Tibial nerve (tissue), 4 donors: ENCODE results near the gene MMP14. TPM values are rescaled to one million over a fixed set of nuclear protein-coding genes. Genes with fewer than 3 reads are reported as not detected.

Source experiments
- DNase-seq, 2 donors: peaks; one replicate each; pipeline ENCODE4 v3.0.0-alpha.2; 2019; ENCODE audit warnings: low spot score in 2 of 2
- H3K27ac ChIP-seq, 4 donors: fragments of 200-600 bp; sonication (generic) in 3 of 4; one replicate each; pipeline ENCODE4 v1.5.1; 2017 to 2019; ENCODE audit warnings: mild to moderate bottlenecking in 1 of 4
- H3K27me3 ChIP-seq, 2 donors: fragments of 200-600 bp; sonication (generic) in 1 of 2; one replicate each; pipeline versions ENCODE4 v1.5.1 to v1.6.0; 2017 to 2019
- H3K36me3 ChIP-seq, 3 donors: fragments of 200-600 bp; sonication (generic); one replicate each; pipeline ENCODE4 v1.5.1; 2018 to 2019
- H3K4me1 ChIP-seq, 4 donors: fragments of 200-600 bp; sonication (generic) in 3 of 4; one replicate each; pipeline ENCODE4 v1.5.1; 2017 to 2019
- H3K4me3 ChIP-seq, 4 donors: fragments of 200-600 bp; sonication (generic) in 3 of 4; one replicate each; pipeline ENCODE4 v1.5.1; 2017 to 2019; ENCODE audit warnings: mild to moderate bottlenecking in 1 of 4, moderate library complexity in 1 of 4
- H3K9me3 ChIP-seq, 4 donors: fragments of 200-600 bp; sonication (generic) in 3 of 4; one replicate each; pipeline ENCODE4 v1.5.1; 2017 to 2019
- CTCF ChIP-seq, 5 experiments: fragments of 200-600 bp in 3 of 5; fragments of 450-650 bp in 2 of 5; sonication (generic) in 3 of 5; IDR thresholded peaks; one replicate each; pipeline ENCODE4 v1.5.1; 2016 to 2019; ENCODE audit warnings: antibody characterized with exemption in 5 of 5, mild to moderate bottlenecking in 3 of 5, moderate library complexity in 2 of 5
- EP300 ChIP-seq, 2 donors: sonication (generic); formaldehyde crosslinking; IDR thresholded peaks; one replicate each; pipeline ENCODE4 v1.6.1; 2017; ENCODE audit warnings: antibody characterized with exemption in 2 of 2, mild to moderate bottlenecking in 1 of 2
- POLR2A ChIP-seq, 2 donors: fragments of 450-650 bp; IDR thresholded peaks; one replicate each; pipeline ENCODE4 v1.6.1; 2017; ENCODE audit warnings: antibody characterized with exemption in 2 of 2, mild to moderate bottlenecking in 2 of 2, moderate library complexity in 2 of 2
- WGBS, 2 donors: methylation state at CpG; one replicate each; pipeline ENCODE4 v1.1.5; 2018; 5-methylcytosine and 5-hydroxymethylcytosine counted together
- total RNA-seq, 4 donors: library from RNA; depleted of rRNA; stranded (reverse); fragments of >200 nt; gene quantifications; one replicate each; pipeline ENCODE4 v1.1.0, GENCODE V29; 2016

Gene MMP14
- total RNA-seq, 4 donors from 2014 or later = 101 to 222 (median 145) TPM

GRCh38 chr14:22884076-22884737, 47.8 kb downstream of the MMP14 start:
- H3K4me3 ChIP-seq = no peak overlapping the region
- H3K4me1 ChIP-seq = peaks cover 0 to 47% (median 19%) of the 10 kb centered on the region in 4 donors
- no peak for TF ChIP-seq EP300 (IDR thresholded peaks at IDR 0.05)
- no peak for TF ChIP-seq CTCF (IDR thresholded peaks at IDR 0.05)
- TF ChIP-seq POLR2A (IDR thresholded peaks at IDR 0.05) = no peak
- no peak overlapping the region for H3K27ac ChIP-seq
- 76 to 77% methylated on average over 7 of the region's 7 CpGs for WGBS, 2 donors
- H3K27me3 ChIP-seq = no peaks in the 10 kb centered on the region
- no peak for DNase-seq
- H3K9me3 ChIP-seq = no peaks in the 10 kb centered on the region
- H3K36me3 ChIP-seq = peaks cover 0 to 10% (median 0%) of the 10 kb centered on the region in 3 donors

- no peak for DNase-seq
- 87 to 96% methylated on average over 11 of the region's 11 CpGs for WGBS, 2 donors
- H3K27me3 ChIP-seq = no peaks in the 10 kb centered on the region
Measured at GRCh38 chr14:22884738-22885523, 48.5 kb downstream of the MMP14 start.

DNA sequence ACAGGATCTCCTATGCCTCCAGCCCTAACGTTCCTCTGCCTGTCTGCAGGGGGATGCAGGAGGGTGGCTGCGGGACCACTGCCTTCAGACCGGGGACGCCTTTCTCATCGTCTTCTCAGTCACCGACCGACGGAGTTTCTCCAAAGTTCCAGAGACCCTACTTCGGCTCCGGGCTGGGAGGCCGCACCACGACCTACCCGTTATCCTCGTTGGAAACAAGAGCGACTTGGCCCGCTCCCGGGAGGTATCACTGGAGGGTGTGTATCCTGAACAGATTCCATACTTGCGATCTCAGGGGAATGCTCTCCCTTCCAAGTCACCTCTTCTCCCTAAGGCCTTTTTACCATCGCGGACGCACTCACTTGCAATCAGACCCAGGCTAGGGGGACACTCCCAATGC, 49.6 kb downstream of the MMP14 start:
- WGBS, 2 donors = 92 to 93% methylated on average over 21 of the region's 21 CpGs
- H3K27me3 ChIP-seq = no peaks in the 10 kb centered on the region
- H3K27ac ChIP-seq = peak overlapping the region in 1 of 4 donors; percentile 67

More at GRCh38 chr14:22884738-22885523, 48.5 kb downstream of the MMP14 start:
- H3K4me1 ChIP-seq = peaks cover 0 to 47% (median 19%) of the 10 kb centered on the region in 4 donors
- TF ChIP-seq CTCF (IDR thresholded peaks at IDR 0.05) (no peak), EP300 (IDR thresholded peaks at IDR 0.05) (no peak), POLR2A (IDR thresholded peaks at IDR 0.05) (no peak)
- no peak overlapping the region for H3K27ac ChIP-seq
- H3K4me3 ChIP-seq = no peak overlapping the region
- peaks cover 0 to 2% (median 0%) of the 10 kb centered on the region in 3 donors for H3K36me3 ChIP-seq
- H3K9me3 ChIP-seq = no peaks in the 10 kb centered on the region

DNA sequence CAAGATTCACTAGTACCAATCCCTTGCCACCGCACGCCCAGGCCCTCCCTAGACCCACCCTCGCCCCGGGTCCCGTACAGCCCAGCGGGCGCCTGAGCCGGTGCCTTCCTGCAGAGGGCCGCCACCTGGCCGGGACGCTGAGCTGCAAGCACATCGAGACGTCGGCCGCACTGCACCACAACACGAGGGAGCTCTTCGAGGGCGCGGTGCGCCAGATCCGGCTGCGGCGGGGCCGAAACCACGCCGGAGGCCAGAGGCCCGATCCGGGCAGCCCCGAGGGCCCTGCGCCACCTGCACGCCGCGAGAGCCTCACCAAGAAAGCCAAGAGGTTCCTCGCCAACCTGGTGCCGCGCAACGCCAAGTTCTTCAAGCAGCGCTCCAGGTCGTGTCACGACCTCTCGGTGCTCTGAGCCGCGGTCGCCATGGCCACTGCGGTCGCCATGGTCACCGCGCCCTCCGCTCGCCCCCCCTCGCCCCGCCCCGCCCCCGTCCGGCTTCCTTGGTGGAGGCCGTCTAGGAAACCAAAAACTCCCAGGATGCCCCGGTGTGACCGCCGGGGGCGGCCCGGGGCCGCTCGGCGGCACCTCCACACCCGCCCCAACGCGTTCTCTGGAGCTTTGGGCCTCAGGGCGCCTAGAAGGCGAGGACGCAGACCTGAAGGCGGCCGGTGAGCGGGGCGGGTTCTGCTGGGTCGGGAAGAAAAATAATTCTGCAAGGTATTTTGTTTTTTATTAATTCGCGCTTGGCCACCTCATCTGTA, 50.3 kb downstream of the MMP14 start:
- Histone ChIP-seq H3K9me3 (no peaks in the 10 kb centered on the region), H3K4me3 (peak overlapping the region; percentile 39 to 65 (median 52)), H3K4me1 (peaks cover 0 to 46% (median 19%) of the 10 kb centered on the region in 4 donors), H3K27ac (peak overlapping the region in 3 of 4 donors; percentile 32 to 76 (median 67)), H3K27me3 (no peaks in the 10 kb centered on the region), H3K36me3 (no peaks in the 10 kb centered on the region)
- no peak for TF ChIP-seq EP300 (IDR thresholded peaks at IDR 0.05)
- peak in 2 of 5 experiments; percentile 5 to 9 for TF ChIP-seq CTCF (IDR thresholded peaks at IDR 0.05)
- TF ChIP-seq POLR2A (IDR thresholded peaks at IDR 0.05) = no peak
- WGBS, 2 donors = 5 to 9% methylated on average over 36 to 62 of the region's 77 CpGs
- DNase-seq = peak; percentile 29 to 51

More for the DNA sequence above, 49.6 kb downstream of the MMP14 start:
- no peak for DNase-seq
- Histone ChIP-seq H3K4me3 (peak overlapping the region in 1 of 4 donors; percentile 65), H3K4me1 (peaks cover 0 to 47% (median 19%) of the 10 kb centered on the region in 4 donors), H3K9me3 (no peaks in the 10 kb centered on the region), H3K36me3 (no peaks in the 10 kb centered on the region)
- TF ChIP-seq POLR2A (IDR thresholded peaks at IDR 0.05) (no peak), CTCF (IDR thresholded peaks at IDR 0.05) (no peak), EP300 (IDR thresholded peaks at IDR 0.05) (no peak)
